Neural crest cell (in vitro differentiated cells): ENCODE measurements around the gene CHPF2. TPM values are rescaled to one million over a fixed set of nuclear protein-coding genes. Genes with fewer than 3 reads are reported as not detected.

ENCODE experiments used
- DNase-seq: peaks from one replicate; pipeline ENCODE4 v3.0.0; 2021; ENCODE audit warnings: low read depth, mixed read lengths, low spot score
- H3K27ac Mint-ChIP-seq: one replicate; pipeline ENCODE4 v1.8.0; 2021; ENCODE audit warnings: mild to moderate bottlenecking, mixed read lengths; ENCODE audit not compliant: unreplicated experiment
- H3K27me3 Mint-ChIP-seq: 2 replicates; pipeline ENCODE4 v1.8.0; 2021; ENCODE audit warnings: low read depth, mild to moderate bottlenecking, mixed read lengths
- H3K36me3 Mint-ChIP-seq: 2 replicates; pipeline ENCODE4 v1.8.0; 2021; ENCODE audit warnings: low read depth, mild to moderate bottlenecking, mixed read lengths
- H3K4me1 Mint-ChIP-seq: 2 replicates; pipeline ENCODE4 v1.8.0; 2021; ENCODE audit warnings: mixed read lengths
- H3K4me3 Mint-ChIP-seq: one replicate; pipeline ENCODE4 v1.8.0; 2021; ENCODE audit warnings: mild to moderate bottlenecking, mixed read lengths
- H3K9me3 Mint-ChIP-seq: 2 replicates; pipeline ENCODE4 v1.8.0; 2021; ENCODE audit warnings: mixed read lengths
- total RNA-seq: library from RNA; stranded (reverse); gene quantifications from 2 replicates; pipeline ENCODE4 v1.2.1, GENCODE V29; 2021
- TF ChIP-seq, protein P1 (sequence below): fragments of 200-600 bp; sonication (generic); conservative IDR thresholded peaks from 2 replicates; pipeline ENCODE4 v1.5.0; 2021; ENCODE audit warnings: antibody characterized with exemption, mild to moderate bottlenecking

Gene CHPF2
- total RNA-seq, 1 donor from 2014 or later, result 34.1 TPM

GRCh38 chr7:151286148-151286547, 53.9 kb downstream of the CHPF2 start:
- H3K27ac Mint-ChIP-seq, result no peak overlapping the region
- no peaks in the 10 kb centered on the region for H3K4me1 Mint-ChIP-seq
- TF ChIP-seq, protein P1, sequence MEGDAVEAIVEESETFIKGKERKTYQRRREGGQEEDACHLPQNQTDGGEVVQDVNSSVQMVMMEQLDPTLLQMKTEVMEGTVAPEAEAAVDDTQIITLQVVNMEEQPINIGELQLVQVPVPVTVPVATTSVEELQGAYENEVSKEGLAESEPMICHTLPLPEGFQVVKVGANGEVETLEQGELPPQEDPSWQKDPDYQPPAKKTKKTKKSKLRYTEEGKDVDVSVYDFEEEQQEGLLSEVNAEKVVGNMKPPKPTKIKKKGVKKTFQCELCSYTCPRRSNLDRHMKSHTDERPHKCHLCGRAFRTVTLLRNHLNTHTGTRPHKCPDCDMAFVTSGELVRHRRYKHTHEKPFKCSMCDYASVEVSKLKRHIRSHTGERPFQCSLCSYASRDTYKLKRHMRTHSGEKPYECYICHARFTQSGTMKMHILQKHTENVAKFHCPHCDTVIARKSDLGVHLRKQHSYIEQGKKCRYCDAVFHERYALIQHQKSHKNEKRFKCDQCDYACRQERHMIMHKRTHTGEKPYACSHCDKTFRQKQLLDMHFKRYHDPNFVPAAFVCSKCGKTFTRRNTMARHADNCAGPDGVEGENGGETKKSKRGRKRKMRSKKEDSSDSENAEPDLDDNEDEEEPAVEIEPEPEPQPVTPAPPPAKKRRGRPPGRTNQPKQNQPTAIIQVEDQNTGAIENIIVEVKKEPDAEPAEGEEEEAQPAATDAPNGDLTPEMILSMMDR, result no peak
- H3K36me3 Mint-ChIP-seq, result no peaks in the 10 kb centered on the region
- H3K4me3 Mint-ChIP-seq, result no peak overlapping the region
- H3K9me3 Mint-ChIP-seq, result peaks cover 4% of the 10 kb centered on the region
- DNase-seq, result no peak
- peaks cover 38% of the 10 kb centered on the region for H3K27me3 Mint-ChIP-seq

Other genes starting within 250 kb of the CHPF2 start
- gene NOS3, start 241.5 kb upstream of the CHPF2 start, total RNA-seq, result 6.1 and 7.4 TPM in 2 replicates
- gene ATG9B, start 208.0 kb upstream of the CHPF2 start, total RNA-seq, result 8.0 and 9.2 TPM in 2 replicates
- 42.3 and 43.5 TPM in 2 replicates for gene ABCB8, start 204.0 kb upstream of the CHPF2 start, total RNA-seq
- 4.7 and 6.0 TPM in 2 replicates for gene ASIC3, start 184.0 kb upstream of the CHPF2 start, total RNA-seq
- gene CDK5, start 174.6 kb upstream of the CHPF2 start, total RNA-seq, result 38.9 TPM in 2 replicates
- gene SLC4A2, start 172.9 kb upstream of the CHPF2 start, total RNA-seq, result 139 and 141 TPM in 2 replicates
- 82.4 and 86.1 TPM in 2 replicates for gene FASTK, start 151.7 kb upstream of the CHPF2 start, total RNA-seq
- gene TMUB1, start 149.0 kb upstream of the CHPF2 start, total RNA-seq, result 44.9 and 46.5 TPM in 2 replicates
- gene AGAP3, start 146.0 kb upstream of the CHPF2 start, total RNA-seq, result 128 and 139 TPM in 2 replicates
- 2.0 and 2.4 TPM in 2 replicates for gene GBX1, start 64.8 kb upstream of the CHPF2 start, total RNA-seq
- gene ASB10, start 45.2 kb upstream of the CHPF2 start, total RNA-seq, result not detected in 2 replicates
- gene H2BK1, start 22.0 kb upstream of the CHPF2 start, total RNA-seq, result not detected in 2 replicates
- gene ABCF2, start 5.3 kb upstream of the CHPF2 start, total RNA-seq, result 67.0 and 68.2 TPM in 2 replicates
- gene SMARCD3, start 16.2 kb downstream of the CHPF2 start, total RNA-seq, result 46.7 and 50.7 TPM in 2 replicates
- 32.6 and 33.2 TPM in 2 replicates for gene NUB1, start 109.3 kb downstream of the CHPF2 start, total RNA-seq
- 24.8 and 29.8 TPM in 2 replicates for gene WDR86, start 177.6 kb downstream of the CHPF2 start, total RNA-seq
- 0.16 and 0.32 TPM in 2 replicates for gene CRYGN, start 207.7 kb downstream of the CHPF2 start, total RNA-seq